Measurements from ENCODE around the gene TFEB.

Gene TFEB

GRCh38 chr6:41705996-41706835, 29.2 kb downstream of the TFEB start:
- TF ChIP-seq POLR2A (IDR thresholded peaks at IDR 0.05; ENCODE audit: low read length) (no peak), GATA1 (IDR thresholded peaks at IDR 0.05; ENCODE audit: low read depth, low read length) (no peak)
- peak; percentile 64 to 78 for DNase-seq

DNA sequence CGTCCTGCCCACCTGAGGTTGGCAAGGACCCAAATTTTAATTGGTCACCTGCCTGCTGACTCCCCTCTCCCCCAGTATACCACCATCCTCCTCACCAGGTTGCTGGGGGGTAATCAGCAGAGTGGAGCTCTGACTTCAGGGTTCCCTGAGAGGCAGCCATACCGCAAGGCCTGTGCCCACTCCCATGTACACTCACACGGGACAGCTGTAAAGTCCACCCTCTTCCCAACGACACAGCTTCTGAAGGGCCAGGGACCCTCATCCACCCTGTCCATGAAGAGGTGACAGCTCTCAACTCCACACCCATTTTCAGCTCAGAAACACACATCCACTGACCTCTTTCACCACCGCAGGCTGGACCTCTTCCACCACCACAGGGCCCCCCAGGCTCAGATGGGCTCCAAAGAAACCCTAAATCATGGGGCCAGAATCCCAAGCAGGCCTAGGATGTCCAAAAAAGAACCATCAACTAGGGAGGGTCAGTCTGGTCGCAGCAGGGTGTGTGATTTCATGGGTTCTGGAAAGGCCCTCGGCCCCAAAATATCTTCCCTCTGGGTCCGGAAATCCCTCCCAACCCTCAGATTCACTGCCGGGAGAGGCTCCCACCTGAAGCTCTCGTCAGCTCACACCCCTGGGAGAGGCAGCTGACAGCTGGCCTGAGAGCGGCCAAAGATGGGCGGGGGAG, 30.0 kb downstream of the TFEB start:
- TF ChIP-seq POLR2A (IDR thresholded peaks at IDR 0.05; ENCODE audit: low read length): no peak
- TF ChIP-seq GATA1 (IDR thresholded peaks at IDR 0.05; ENCODE audit: low read depth, low read length): no peak
- DNase-seq: no peak

DNA sequence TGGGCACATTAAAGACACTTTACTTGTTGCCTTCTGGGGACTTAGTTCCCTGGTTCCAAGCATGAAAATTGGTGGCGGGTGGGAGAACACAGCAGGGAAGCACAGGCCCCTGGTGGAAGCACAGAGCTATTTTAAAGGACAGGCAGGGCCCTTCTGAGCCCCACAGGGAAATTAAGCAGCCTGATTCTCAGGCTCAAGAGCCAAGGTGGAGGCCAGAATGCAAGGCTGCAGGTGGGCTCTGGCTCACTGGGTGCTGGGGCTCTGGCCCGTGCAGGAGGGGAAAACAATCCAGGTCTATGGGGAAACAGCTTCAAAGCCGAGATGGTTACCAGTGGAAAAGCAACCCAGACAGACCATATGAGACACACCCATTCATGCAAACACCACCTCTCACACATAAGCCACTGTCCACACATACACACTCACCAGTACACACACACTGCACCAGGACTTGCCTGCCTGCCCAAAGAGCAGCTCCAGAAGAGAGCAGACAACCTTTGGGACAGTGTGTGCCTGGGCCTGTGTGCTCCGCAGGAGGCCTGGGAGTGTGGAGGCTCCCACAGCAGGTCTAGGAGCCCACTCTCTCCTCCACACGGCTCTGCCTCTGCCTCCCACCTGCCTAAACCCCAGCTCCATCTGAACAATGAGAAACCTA, 30.6 kb downstream of the TFEB start:
- TF ChIP-seq GATA1 (IDR thresholded peaks at IDR 0.05; ENCODE audit: low read depth, low read length): no peak
- DNase-seq: no peak

DNA sequence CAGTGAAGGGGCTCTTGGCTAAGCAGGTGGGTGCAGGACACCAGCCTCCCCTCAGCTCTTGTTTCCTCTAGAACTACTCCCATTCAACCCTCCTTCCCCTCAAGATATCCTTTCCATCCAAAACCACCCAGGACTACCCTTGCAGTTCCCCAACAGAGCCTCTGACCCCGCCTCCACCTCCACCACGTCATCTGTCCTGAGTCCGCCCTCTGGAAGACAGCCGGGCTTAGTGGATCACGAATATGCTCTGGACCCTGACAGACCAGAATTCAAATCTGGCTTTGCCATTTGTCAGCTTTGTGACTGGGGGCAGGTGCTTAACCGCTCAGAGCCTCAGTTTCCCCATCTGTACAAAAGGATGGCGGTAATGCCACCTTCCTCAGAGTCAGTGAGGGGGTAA, 31.4 kb downstream of the TFEB start:
- DNase-seq: no peak
- TF ChIP-seq GATA1 (IDR thresholded peaks at IDR 0.05; ENCODE audit: low read depth, low read length) (no peak), POLR2A (IDR thresholded peaks at IDR 0.05; ENCODE audit: low read length) (no peak)

DNA sequence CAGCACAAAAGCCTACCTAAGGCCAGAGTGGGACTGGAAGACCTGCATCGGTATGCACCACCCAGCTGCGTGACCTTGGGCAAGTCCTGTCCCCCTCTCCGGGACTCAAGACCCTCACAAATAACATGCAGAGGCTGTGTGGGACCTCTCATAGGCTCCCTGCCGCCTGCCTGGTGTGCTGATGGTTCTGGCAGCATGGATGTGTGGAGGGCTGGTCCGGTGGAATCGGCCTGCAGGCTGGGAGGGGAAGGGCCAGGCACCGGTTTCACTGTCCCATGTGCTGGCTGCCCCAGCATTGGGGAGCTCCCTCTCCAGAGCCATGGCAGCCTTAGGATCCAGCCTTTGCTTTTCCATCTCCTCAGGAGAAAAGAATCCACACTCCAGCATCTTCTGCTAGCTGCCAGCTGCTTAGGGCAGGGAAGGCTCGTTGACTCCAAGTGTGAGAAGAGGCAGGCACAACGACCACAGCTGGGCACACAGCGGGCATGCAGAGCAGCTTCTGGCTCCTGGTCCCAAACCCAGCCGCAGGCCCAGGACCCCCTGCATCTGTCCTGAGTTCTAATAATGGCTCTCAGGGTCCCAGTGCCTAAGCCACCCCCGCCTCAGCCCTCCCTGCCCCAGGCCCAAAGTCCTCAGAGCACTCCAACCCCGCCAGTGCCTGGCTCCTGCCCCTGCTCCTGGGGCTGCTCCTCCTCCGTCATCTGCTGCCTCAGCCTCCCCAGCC, 32.5 kb downstream of the TFEB start:
- DNase-seq: no peak
- TF ChIP-seq POLR2A (IDR thresholded peaks at IDR 0.05; ENCODE audit: low read length): no peak
- no peak for TF ChIP-seq GATA1 (IDR thresholded peaks at IDR 0.05; ENCODE audit: low read depth, low read length)

DNA sequence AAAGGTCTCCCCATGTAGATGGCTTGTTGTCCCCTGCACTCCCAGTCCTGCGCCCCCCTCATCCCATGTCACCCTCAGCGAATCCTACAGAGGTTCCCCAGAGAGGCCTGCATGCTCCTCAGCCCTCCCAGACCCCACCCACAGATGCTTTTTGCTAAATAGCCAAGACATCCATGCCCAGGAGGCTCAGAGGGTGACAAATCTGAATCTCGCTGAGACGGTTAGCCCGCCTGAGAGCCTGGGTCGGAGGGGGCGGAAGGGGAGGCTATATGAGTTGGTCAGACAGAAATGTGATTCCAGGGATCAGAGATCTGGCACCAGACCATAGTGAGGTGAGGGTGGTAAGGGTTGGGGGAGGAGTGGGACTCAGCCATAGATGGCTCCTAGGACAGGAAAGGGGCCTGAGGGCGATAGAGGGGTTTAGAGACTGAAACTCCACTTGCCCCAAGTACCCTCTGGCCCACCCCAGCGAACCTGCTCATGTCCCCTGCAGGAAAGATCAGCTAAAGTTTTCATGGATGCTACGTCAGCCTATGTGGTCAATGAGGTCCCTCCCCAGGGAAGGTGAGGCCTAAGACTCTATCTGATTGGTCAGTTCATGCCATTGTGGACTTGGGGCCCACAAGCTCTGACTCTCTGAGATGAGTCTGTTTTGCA, 33.2 kb downstream of the TFEB start:
- TF ChIP-seq POLR2A (IDR thresholded peaks at IDR 0.05; ENCODE audit: low read length): no peak
- TF ChIP-seq GATA1 (IDR thresholded peaks at IDR 0.05; ENCODE audit: low read depth, low read length): no peak
- no peak for DNase-seq

- no peak for TF ChIP-seq GATA1 (IDR thresholded peaks at IDR 0.05; ENCODE audit: low read depth, low read length)
- no peak for TF ChIP-seq POLR2A (IDR thresholded peaks at IDR 0.05; ENCODE audit: low read length)
These were observed 34.7 kb downstream of the TFEB start for GRCh38 chr6:41700463-41701347.

DNA sequence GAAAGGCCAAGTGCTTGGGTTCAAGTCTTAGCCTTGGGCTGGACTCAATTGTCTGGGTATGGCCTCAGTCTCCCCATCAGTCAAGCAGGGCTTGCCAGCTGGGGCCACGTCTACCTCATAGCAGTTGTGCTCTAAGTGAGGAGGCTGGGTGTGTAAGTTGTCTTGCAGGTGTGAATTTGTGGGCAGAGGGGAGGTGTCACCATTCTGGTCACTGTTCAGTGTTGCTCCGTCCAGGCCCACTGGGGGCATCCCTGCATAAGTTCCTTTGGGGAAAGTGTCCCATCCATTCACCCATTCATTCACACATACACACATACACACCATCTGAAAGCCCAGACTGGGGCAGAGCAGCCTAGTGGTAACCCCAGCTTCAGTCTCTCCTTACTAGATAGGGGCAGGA, 36.3 kb downstream of the TFEB start:
- DNase-seq: no peak
- TF ChIP-seq GATA1 (IDR thresholded peaks at IDR 0.05; ENCODE audit: low read depth, low read length) (no peak), POLR2A (IDR thresholded peaks at IDR 0.05; ENCODE audit: low read length) (no peak)

More at GRCh38 chr6:41700463-41701347, 34.7 kb downstream of the TFEB start:
- DNase-seq: no peak

GRCh38 chr6:41697861-41698781, 37.3 kb downstream of the TFEB start:
- DNase-seq: no peak
- TF ChIP-seq GATA1 (IDR thresholded peaks at IDR 0.05; ENCODE audit: low read depth, low read length) (no peak), POLR2A (IDR thresholded peaks at IDR 0.05; ENCODE audit: low read length) (no peak)

- no peak for DNase-seq
- TF ChIP-seq POLR2A (IDR thresholded peaks at IDR 0.05; ENCODE audit: low read length) (no peak), GATA1 (IDR thresholded peaks at IDR 0.05; ENCODE audit: low read depth, low read length) (no peak)
These were observed 38.6 kb downstream of the TFEB start for GRCh38 chr6:41696788-41697187.

- TF ChIP-seq POLR2A (IDR thresholded peaks at IDR 0.05; ENCODE audit: low read length) (no peak), GATA1 (IDR thresholded peaks at IDR 0.05; ENCODE audit: low read depth, low read length) (no peak)
- DNase-seq: no peak
These were observed 39.6 kb downstream of the TFEB start for GRCh38 chr6:41695825-41696224.

Measured in erythroblast (primary cell).